Measurements from ENCODE around the gene BCDIN3D.

BCDIN3D gene

GRCh38 chr12:49796606-49797448 lies 46.1 kb downstream of the BCDIN3D start:
- DNase-seq (ENCODE audit: low spot score): no peak

GRCh38 chr12:49796155-49796554 lies 46.8 kb downstream of the BCDIN3D start:
- no peak for DNase-seq (ENCODE audit: low spot score)

GRCh38 chr12:49795654-49796105 lies 47.2 kb downstream of the BCDIN3D start:
- DNase-seq (ENCODE audit: low spot score): no peak

- no peak for DNase-seq (ENCODE audit: low spot score)
Measured at GRCh38 chr12:49794811-49795653, 47.9 kb downstream of the BCDIN3D start.

- DNase-seq (ENCODE audit: low spot score): no peak
Measured at GRCh38 chr12:49794021-49794420, 48.9 kb downstream of the BCDIN3D start.

GRCh38 chr12:49793620-49794019 lies 49.3 kb downstream of the BCDIN3D start:
- DNase-seq (ENCODE audit: low spot score): no peak

GRCh38 chr12:49792976-49793580 lies 49.8 kb downstream of the BCDIN3D start:
- DNase-seq (ENCODE audit: low spot score): no peak

GRCh38 chr12:49792181-49792970 lies 50.5 kb downstream of the BCDIN3D start:
- no peak for DNase-seq (ENCODE audit: low spot score)

- no peak for DNase-seq (ENCODE audit: low spot score)
Measured at GRCh38 chr12:49791700-49792099, 51.2 kb downstream of the BCDIN3D start.

- no peak for DNase-seq (ENCODE audit: low spot score)
Measured at GRCh38 chr12:49790741-49791555, 52.0 kb downstream of the BCDIN3D start.

GRCh38 chr12:49789992-49790391 lies 52.9 kb downstream of the BCDIN3D start:
- DNase-seq (ENCODE audit: low spot score): no peak

GRCh38 chr12:49787672-49788071 lies 55.2 kb downstream of the BCDIN3D start:
- DNase-seq (ENCODE audit: low spot score): no peak

All from AG20443 (cell line).